HG03175 (cell line): ENCODE results near the gene NDST4.
A peak's percentile ranks its signal among the peaks of the same experiment; 100 is the strongest.
"Not testable (repeated sequence)": the region's sequence is repeated elsewhere in the genome, so short reads cannot be mapped to it uniquely, and the experiment has no call there.

ENCODE experiments used
- ATAC-seq: cut with Tn5 transposase; IDR thresholded peaks from one replicate; pipeline ENCODE4 v1.9.1; 2021; ENCODE audit warnings: mild to moderate bottlenecking, moderate library complexity; ENCODE audit not compliant: unreplicated experiment

NDST4 gene

DNA sequence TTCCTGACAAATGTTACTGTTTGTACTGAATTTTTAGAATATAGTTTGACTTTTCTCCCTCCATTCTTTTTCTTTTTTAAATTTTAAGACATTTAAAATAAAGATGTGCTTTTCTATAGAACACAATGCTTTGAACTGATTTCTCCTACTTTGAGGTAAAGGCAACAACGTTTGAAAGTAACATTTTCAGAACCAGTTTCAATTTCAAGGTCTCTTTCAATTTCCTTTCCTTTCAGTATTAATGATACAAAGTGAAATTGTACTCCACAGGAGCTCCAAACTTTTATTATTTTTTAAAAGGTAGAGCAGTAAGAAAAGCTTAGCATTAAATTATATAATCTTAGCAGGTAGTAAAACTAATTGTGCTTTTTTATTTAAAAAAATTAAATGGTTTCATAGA lies 54.9 kb downstream of the NDST4 start:
- peak; percentile 62 for ATAC-seq

- ATAC-seq = no peak
Observed at GRCh38 chr4:115054836-115055235, 58.6 kb downstream of the NDST4 start.

GRCh38 chr4:115053313-115053712 lies 60.1 kb downstream of the NDST4 start:
- ATAC-seq = no peak

GRCh38 chr4:115042496-115042895 lies 70.9 kb downstream of the NDST4 start:
- peak; percentile 66 for ATAC-seq

GRCh38 chr4:115030281-115030680 lies 83.1 kb downstream of the NDST4 start:
- no peak for ATAC-seq

DNA sequence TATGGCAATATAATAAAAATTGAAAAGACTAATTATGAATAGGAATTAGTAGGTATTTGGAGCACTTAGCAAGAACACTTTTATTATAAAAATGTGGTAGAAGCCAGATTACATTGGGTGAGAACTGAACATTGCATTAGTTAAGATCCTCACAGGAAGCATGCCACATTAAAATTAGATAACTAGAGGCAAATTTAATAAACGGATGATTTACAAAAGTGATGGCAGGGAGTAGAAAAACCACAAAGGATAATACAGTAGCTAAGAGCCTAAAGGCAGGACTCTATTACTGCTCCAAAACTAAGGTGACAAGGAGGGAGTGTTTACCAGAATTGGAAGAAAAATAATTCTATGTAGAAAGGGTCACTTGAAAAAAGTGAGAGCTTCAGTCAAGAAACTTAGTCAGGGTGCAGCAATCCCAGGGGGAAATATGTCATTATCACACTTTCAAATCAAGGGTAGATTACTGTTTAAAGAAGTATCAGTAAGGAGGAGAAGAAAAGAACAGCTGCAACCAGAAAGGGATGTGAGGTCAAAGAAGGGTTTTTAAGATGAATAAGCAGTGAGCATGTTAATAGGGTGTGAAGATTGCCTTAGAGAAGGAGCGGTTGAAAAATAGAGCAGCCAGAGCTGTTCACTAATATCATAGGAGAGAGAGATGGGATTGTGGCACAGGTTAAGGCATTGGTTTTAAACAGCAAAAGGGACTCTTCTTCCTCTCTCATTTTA lies 84.6 kb downstream of the NDST4 start:
- ATAC-seq = no peak

DNA sequence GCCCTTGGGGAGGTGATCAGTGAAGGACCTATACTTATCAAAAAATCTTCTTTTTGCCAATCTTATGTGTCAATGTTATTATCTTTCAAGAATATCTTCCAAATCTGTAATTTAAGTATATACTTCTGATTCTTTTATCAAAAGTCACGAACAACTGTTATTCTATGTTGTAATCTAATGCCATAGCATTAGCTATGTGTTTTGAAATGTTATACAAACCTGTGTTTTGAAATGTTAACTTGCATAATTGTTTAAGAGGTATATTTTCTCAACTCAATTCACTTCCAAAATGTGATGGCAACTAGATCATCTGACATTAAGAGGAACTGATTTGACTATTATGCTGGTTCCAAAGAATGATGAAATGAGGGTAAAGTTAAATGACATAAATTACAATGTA lies 113.5 kb downstream of the NDST4 start:
- no peak for ATAC-seq

GRCh38 chr4:114998316-114998715 lies 115.1 kb downstream of the NDST4 start:
- no peak for ATAC-seq

DNA sequence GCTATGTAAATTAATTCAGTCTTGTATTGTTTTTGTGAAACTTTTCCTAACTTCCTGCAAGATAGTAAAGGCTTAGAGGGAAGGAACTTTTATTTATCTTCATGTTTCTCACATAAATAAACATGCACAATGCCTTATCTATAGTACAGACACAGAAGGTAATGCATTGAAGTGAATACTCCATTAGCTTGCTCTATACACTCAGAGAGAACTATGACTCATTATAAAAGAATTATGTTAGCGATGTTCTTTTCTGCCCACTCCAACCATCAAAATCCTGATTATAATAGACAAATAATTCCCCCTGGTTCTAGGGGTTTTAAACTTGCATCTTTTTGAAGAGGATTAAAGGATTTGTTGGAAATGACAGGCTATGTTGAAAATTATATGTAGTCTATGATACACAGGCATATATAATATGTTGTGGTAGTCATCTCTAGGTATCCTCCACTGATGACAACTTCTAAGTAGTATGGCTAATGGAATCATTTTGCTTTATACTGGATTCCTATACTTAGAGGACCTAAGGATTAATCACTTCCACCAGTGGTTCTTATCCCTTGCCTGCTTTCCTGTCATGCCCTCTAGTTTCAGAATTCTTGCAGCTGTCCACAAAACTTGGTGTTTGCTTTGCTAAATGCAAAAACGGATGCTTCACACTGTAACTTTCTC lies 115.7 kb downstream of the NDST4 start:
- ATAC-seq = no peak

DNA sequence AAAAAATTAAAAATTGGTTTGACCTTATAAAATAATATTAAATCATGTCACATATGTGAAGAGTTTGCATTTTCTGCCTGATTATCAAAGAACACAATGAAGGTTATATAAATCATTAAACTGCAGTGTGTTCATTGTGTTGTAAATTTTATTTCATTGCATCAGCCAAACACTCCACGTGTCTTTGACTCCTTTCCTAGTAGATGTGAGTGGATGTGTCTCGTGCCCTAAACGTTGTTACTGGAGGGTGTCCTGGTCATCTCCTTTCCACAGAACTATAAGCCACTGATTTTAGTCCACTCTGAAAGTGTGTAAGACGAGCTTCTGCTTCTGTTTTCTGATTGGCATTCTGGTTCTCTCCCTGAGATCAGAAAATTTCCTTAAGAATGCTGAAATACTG lies 127.3 kb downstream of the NDST4 start:
- no peak for ATAC-seq

DNA sequence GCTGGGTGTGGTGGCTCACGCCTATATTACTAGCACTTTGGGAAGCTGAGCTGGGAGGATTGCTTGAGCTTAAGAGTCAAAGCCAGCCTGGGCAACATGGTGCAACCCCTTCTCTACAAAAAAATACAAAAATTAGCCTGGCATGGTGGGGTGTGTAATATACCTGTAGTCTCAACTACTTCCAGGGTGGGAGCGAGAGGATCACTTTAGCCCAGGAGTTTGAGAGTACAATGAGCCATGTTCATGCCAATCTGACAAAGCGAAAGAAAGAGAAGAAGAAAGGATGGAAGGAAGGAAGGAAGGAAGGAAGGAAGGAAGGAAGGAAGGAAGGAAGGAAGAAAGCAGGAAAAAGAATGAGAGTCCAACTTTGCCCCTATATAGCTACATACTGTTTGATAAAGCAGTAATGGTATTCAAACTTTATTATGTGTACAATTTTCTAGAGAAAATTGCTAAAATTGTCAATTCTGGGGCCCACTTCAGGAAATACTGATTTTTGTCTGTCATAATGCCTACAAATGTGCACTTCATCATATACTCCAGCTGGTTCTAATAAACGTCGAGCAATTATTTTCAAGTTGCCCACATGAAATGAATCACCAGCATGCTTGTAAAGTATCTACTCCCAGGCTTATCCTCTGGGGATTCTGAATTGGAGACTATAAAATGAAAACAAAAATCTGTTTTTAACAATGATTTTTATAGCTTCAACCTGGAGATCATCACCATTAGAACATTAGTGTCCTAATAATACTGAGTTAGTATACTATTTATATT lies 132.3 kb downstream of the NDST4 start:
- no peak for ATAC-seq

- ATAC-seq = not testable (repeated sequence)
Observed at GRCh38 chr4:114980399-114980798, 133.0 kb downstream of the NDST4 start.

GRCh38 chr4:114976901-114977300 lies 136.5 kb downstream of the NDST4 start:
- ATAC-seq = no peak

DNA sequence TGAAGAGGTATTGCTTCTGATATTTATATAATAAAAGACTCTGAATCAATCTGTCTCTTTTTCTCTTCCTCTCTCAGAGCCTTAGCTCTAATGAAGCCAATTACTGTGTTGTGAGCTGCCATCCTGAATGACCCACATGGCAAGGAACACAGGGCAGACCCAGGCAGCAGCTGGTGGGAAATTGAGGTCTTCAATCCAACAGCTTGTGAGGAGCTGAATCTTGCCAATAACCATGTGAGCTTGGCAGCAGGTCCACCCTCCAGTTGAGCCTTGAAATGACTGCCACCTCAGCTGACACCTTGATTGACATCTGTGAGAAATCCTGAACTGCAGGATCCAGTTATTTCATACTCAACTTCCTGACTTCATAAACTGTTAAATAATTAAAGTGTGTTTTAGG lies 149.4 kb downstream of the NDST4 start:
- no peak for ATAC-seq

DNA sequence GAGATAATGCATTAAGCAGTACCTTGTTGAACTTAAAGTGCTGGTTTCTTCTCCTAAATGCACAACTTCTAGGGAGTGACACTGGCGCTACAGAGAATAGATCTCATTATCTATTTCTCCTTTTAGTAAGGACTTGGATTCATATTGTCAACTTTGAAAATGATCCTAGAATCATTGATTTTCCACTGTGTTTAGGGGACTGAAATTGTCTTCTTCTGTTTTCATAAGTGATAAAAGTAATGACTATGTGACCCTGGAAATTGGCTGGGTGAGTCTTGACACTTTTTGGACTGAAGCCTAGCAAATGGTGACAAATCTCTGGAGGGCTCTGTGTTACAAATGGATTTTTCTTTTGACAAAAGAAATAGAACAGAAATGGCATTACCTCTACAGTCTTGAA lies 167.8 kb downstream of the NDST4 start:
- no peak for ATAC-seq

- no peak for ATAC-seq
Observed at GRCh38 chr4:114941503-114941902, 171.9 kb downstream of the NDST4 start.

DNA sequence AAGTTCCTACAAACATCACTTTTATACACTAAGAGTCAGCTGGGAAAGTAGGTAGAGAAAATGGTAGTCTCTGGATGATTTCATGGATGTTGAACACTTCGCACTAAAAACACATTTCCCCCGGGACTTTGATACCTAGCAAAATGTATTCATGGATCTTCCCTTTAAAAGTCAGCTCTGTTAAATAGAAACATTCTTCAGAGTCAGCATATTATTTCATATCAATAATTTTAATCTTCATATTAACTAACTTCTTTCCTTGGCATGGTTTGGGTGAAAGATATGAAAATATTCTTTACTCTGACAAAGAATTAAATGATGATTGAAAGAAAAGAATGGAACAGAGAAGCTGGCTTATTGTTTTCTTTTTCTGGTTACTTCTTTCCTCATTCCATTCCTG lies 185.5 kb downstream of the NDST4 start:
- no peak for ATAC-seq

DNA sequence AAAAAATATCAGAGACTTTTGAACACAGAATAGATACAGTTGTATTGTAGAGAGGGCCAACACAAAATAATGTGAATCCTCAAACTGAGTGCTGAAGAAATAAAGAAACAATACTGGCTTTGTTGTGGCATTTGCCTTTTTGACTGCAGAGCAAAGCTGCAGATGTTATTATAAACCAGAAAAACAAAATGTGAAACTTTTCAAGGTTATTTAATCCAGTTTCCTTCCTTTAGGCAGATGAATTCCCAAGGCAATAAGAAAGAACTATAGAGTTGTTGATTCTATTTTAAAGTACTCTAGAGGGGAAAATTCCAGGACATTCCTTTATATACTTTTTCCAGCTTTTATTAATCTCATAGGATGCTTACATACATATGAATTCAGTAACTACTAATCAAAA lies 186.8 kb downstream of the NDST4 start:
- ATAC-seq = no peak

DNA sequence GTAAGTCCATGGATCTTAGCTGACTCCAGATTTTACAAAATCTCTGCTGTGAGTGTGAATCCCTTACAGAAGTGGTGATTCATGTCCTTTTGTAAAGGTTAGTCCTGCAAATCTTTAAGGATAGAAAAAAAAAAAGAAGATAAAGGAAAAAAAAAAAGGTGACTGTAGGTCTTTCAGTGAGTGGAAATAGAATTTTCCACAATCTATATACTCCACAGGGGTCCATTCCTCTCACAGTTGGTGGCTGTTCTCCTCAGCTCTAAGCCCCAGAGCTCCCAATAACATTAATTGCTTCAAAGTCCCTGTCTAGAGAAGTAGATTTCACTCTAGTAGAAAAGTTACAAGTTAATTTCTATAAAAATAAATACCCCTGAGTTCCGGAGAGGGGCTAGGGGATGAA lies 189.1 kb downstream of the NDST4 start:
- no peak for ATAC-seq

- ATAC-seq = no peak
Observed at GRCh38 chr4:114922592-114922933, 190.9 kb downstream of the NDST4 start.

DNA sequence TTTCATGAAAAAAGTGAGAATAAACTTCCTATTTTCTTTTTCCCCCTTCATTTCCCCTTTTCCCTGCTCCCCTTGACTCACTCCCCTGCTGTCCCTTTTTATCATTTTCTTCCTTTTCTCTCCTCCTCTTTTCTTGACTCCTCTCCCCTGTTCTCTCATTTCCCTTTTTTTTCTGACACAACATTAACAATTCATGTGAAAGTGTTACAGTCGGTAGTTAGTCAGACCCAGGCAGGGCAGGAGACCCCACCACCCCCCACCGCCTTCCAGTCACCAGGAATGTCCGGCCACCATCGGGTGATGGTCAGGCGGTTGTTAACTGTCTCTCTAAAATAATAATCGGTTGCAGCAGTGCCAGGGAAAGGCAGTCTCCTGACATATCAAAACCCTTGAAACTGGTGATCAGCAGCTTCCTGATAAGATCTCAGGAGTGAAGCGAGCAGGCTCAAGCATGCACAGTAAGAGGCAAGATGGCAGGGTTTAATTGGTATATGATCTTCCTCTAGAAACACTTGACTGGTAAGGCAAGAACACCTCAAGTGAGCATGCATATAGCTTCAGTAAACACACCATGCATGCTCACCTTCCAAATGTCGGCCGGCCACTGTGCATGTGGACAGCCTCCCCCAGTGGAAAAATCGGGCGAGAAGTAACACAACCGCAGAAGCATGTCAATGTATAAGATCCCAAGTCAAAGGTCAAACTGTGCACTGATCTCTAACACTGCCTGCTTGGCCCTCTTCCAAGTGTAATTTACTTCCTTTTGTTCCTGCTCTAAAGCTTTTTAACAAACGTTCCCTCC lies 191.4 kb downstream of the NDST4 start:
- no peak for ATAC-seq
